Neural cell (in vitro differentiated cells): Measurements from ENCODE around the gene ACP2. TPM values are rescaled to one million over a fixed set of nuclear protein-coding genes. Genes with fewer than 3 reads are reported as not detected.

Experiments
- H2AFZ ChIP-seq: fragments of 200-600, 300-800 bp; sonication (generic), shearing (Covaris generic); 2 replicates; pipeline ENCODE4 v1.6.0; 2014; ENCODE audit warnings: low read depth, mild to moderate bottlenecking, antibody characterized with exemption, low read length, moderate library complexity
- H3F3A ChIP-seq: fragments of 200-600 bp; shearing (Covaris generic); 2 replicates; pipeline ENCODE4 v1.6.1; 2016; ENCODE audit warnings: mild to moderate bottlenecking, moderate library complexity, mixed read lengths, antibody characterized with exemption, low read length; ENCODE audit not compliant: insufficient read depth, poor library complexity, severe bottlenecking
- H3K27ac ChIP-seq: fragments of 200-600, 300-800 bp; sonication (generic), shearing (Covaris generic); 2 replicates; pipeline ENCODE4 v1.5.1; 2014; ENCODE audit warnings: mild to moderate bottlenecking, low read length, moderate library complexity
- H3K27me3 ChIP-seq: fragments of 300-800, 200-600 bp; sonication (generic), shearing (Covaris generic); 2 replicates; pipeline ENCODE4 v1.6.0; 2014; ENCODE audit warnings: mild to moderate bottlenecking, low read depth, low read length, moderate library complexity; ENCODE audit not compliant: insufficient read depth
- H3K36me3 ChIP-seq: fragments of 300-800, 200-600 bp; sonication (generic), shearing (Covaris generic); 2 replicates; pipeline ENCODE4 v1.5.1; 2014; ENCODE audit warnings: mild to moderate bottlenecking, antibody characterized with exemption, low read length, moderate library complexity; ENCODE audit not compliant: insufficient read depth
- H3K4me2 ChIP-seq: fragments of 300-800, 200-600 bp; sonication (generic), shearing (Covaris generic); 2 replicates; pipeline ENCODE4 v1.6.0; 2014; ENCODE audit warnings: mild to moderate bottlenecking, low read length
- H3K4me3 ChIP-seq: fragments of 300-800, 200-600 bp; sonication (generic), shearing (Covaris generic); 2 replicates; pipeline ENCODE4 v1.5.1; 2014; ENCODE audit warnings: mild to moderate bottlenecking, low read length, moderate library complexity
- H3K79me2 ChIP-seq: fragments of 200-600 bp; shearing (Covaris generic); replicated peaks from 2 replicates; pipeline ENCODE4 v1.6.0; 2014; ENCODE audit warnings: mild to moderate bottlenecking, low read length, moderate library complexity; ENCODE audit not compliant: insufficient read depth
- H3K9ac ChIP-seq: fragments of 300-800, 200-600 bp; sonication (generic), shearing (Covaris generic); 2 replicates; pipeline ENCODE4 v1.6.1; 2016; ENCODE audit warnings: mild to moderate bottlenecking, low read length, mixed read lengths
- H3K9me2 ChIP-seq: fragments of 200-600 bp; shearing (Covaris generic); 2 replicates; pipeline ENCODE4 v1.6.1; 2016; ENCODE audit warnings: mild to moderate bottlenecking, low read length, mixed read lengths; ENCODE audit not compliant: insufficient read depth
- H3K9me3 ChIP-seq: fragments of 200-600, 300-800 bp; sonication (generic), shearing (Covaris generic); 2 replicates; pipeline ENCODE4 v1.6.1; 2016; ENCODE audit warnings: mild to moderate bottlenecking, mixed run types, low read length, moderate library complexity, mixed read lengths
- H4K20me1 ChIP-seq: fragments of 200-600 bp; shearing (Covaris generic); 2 replicates; pipeline ENCODE4 v1.6.1; 2016; ENCODE audit warnings: mild to moderate bottlenecking, mixed run types; ENCODE audit not compliant: insufficient read depth
- CTCF ChIP-seq: fragments of 450-650 bp; IDR thresholded peaks from 2 replicates; pipeline ENCODE4 v1.5.1; 2014; ENCODE audit warnings: antibody characterized with exemption, mild to moderate bottlenecking, moderate library complexity; ENCODE audit not compliant: poor library complexity, severe bottlenecking
- EP300 ChIP-seq: fragments of 450-650 bp; conservative IDR thresholded peaks from 2 replicates; pipeline ENCODE4 v1.6.1; 2014; ENCODE audit warnings: antibody characterized with exemption, mild to moderate bottlenecking, moderate library complexity; ENCODE audit not compliant: poor library complexity, severe bottlenecking
- EZH2 ChIP-seq: fragments of 200-600, 300-800 bp; shearing (Covaris generic), sonication (generic); IDR thresholded peaks from 2 replicates; pipeline ENCODE4 v1.6.1; 2014; ENCODE audit warnings: antibody characterized with exemption, low read length, borderline replicate concordance, mild to moderate bottlenecking; ENCODE audit not compliant: insufficient read depth, poor library complexity, severe bottlenecking
- MXI1 ChIP-seq: fragments of 450-650 bp; conservative IDR thresholded peaks from 2 replicates; pipeline ENCODE4 v1.6.1; 2014; ENCODE audit warnings: antibody characterized with exemption, mild to moderate bottlenecking; ENCODE audit not compliant: poor library complexity, severe bottlenecking
- POLR2AphosphoS5 ChIP-seq: IDR thresholded peaks from 2 replicates; pipeline ENCODE4 v1.6.1; 2012
- RAD21 ChIP-seq: fragments of 450-650 bp; conservative IDR thresholded peaks from 2 replicates; pipeline ENCODE4 v1.6.1; 2014; ENCODE audit warnings: antibody characterized with exemption, mild to moderate bottlenecking, moderate library complexity
- REST ChIP-seq: IDR thresholded peaks from 2 replicates; pipeline ENCODE4 v1.6.1; 2012; ENCODE audit warnings: borderline replicate concordance
- SMC3 ChIP-seq: fragments of 450-650 bp; conservative IDR thresholded peaks from 2 replicates; pipeline ENCODE4 v1.6.1; 2014; ENCODE audit warnings: antibody characterized with exemption, mild to moderate bottlenecking, moderate library complexity; ENCODE audit not compliant: poor library complexity
- TAF1 ChIP-seq: IDR thresholded peaks from 2 replicates; pipeline ENCODE4 v1.6.1; 2012; ENCODE audit warnings: low read depth
- polyA minus RNA-seq: library from RNA; depleted of rRNA, polyadenylated mRNA; stranded (reverse); fragments of >200 nt; gene quantifications from 2 replicates; pipeline ENCODE4 v1.2.3, GENCODE V29; 2014
- polyA plus RNA-seq: library from polyadenylated mRNA; depleted of rRNA; stranded (reverse); fragments of >200 nt; gene quantifications from 2 replicates; pipeline ENCODE4 v1.2.3, GENCODE V29; 2014

ACP2 gene
- polyA plus RNA-seq (47.2 and 48.1 TPM in 2 replicates), polyA minus RNA-seq (67.0 and 78.2 TPM in 2 replicates)

DNA sequence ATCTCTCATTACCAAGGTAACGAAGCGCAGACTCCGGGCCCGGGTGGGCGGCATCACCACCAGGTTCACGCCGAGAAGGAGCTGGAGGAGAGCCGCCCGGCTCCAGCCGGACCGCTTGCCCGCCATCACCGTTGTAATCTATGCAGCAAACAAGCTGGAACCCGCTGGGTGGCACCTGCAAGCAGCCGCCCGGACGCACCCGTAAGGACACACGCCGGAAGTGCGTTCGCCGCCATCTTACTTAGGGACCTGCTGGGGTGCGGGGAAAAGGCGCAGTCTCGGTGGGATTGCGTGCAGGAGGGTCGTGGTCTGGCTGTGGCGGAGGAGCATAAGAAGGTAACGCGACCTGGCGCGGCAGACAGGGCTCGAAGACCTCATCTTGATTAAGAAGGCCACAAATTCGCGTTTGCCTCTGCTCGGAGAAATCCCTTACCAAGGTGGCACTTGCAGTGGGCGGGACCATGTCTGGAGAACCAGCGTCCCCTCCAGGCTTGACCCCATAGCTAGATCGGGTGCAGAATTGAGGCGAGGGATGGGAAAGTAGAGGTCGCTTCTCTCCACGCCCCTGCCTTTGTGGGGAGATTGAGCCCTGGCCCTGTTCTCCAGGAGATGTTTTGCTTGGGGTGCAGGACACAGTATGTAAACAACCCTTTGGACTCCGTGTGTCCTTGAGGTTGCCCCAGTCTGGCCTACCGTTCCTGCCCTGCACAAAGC, at the start of gene ACP2:
ACP2 (minus strand) TSS at position 151 of the 714 bp plus-strand sequence; CDS start at position 126, 25 bp downstream.
- H3K4me2 ChIP-seq, result peak within 1 kb of the TSS; percentile 100
- no peaks in the 10 kb centered on the region for H3F3A ChIP-seq
- peak within 1 kb of the TSS; percentile 92 for H3K9ac ChIP-seq
- H3K79me2 ChIP-seq, result peaks cover 18% of the 10 kb centered on the region
- no peaks in the 10 kb centered on the region for H3K27me3 ChIP-seq
- H2AFZ ChIP-seq, result peak within 1 kb of the TSS; percentile 96
- TF ChIP-seq EZH2 (no peak), POLR2AphosphoS5 (peak; percentile 95), REST (peak; percentile 87), SMC3 (peak; percentile 67), EP300 (peak; percentile 59), CTCF (peak; percentile 64), TAF1 (peak; percentile 99), RAD21 (peak; percentile 54), MXI1 (peak; percentile 82)
- H3K4me3 ChIP-seq, result peak within 1 kb of the TSS; percentile 97
- H4K20me1 ChIP-seq, result no peaks in the 10 kb centered on the region
- H3K27ac ChIP-seq, result peak within 1 kb of the TSS; percentile 94
- no peaks in the 10 kb centered on the region for H3K9me3 ChIP-seq
- H3K9me2 ChIP-seq, result no peaks in the 10 kb centered on the region
- H3K36me3 ChIP-seq, result no peaks in the 10 kb centered on the region

DNA sequence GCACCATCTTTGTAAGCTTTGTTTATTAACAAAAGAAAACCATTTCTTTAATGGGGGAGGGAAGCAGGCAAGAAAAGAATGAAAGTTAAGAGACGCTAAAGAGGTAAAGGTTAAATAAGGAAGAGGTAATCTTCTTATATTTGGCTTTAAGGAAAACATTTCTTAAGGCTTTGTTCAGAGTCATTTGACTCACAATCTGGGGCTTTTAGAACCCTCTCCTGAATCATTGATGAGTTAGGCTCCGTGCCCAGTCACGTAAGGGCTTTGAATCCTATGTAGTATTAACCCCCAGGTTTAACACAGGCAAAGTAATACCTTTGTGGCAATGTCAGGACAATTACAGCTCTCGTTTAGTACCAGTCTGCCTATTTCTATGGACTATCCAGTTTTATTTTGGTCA, 47.4 kb upstream of the ACP2 start:
- no peaks in the 10 kb centered on the region for H3K9me2 ChIP-seq
- no peak overlapping the region for H2AFZ ChIP-seq
- H3K36me3 ChIP-seq, result peaks cover 14% of the 10 kb centered on the region
- no peak overlapping the region for H3K4me3 ChIP-seq
- H3K27ac ChIP-seq, result no peak overlapping the region
- no peaks in the 10 kb centered on the region for H4K20me1 ChIP-seq
- no peaks in the 10 kb centered on the region for H3K79me2 ChIP-seq
- H3K9me3 ChIP-seq, result no peaks in the 10 kb centered on the region
- no peaks in the 10 kb centered on the region for H3K27me3 ChIP-seq
- no peak overlapping the region for H3K9ac ChIP-seq
- H3K4me2 ChIP-seq, result no peak overlapping the region
- no peaks in the 10 kb centered on the region for H3F3A ChIP-seq
- no peak for TF ChIP-seq EP300
- no peak for TF ChIP-seq RAD21
- no peak for TF ChIP-seq TAF1
- no peak for TF ChIP-seq REST
- TF ChIP-seq MXI1, result no peak
- TF ChIP-seq POLR2AphosphoS5, result no peak
- TF ChIP-seq CTCF, result no peak
- no peak for TF ChIP-seq SMC3
- no peak for TF ChIP-seq EZH2
